K562 (cell line): Measurements from ENCODE around the gene DDAH2.
A peak's percentile ranks its signal among the peaks of the same experiment; 100 is the strongest.

Experiments
- CTCF ChIP-seq, 3 experiments: IDR thresholded peaks in 2 of 3; conservative IDR thresholded peaks in 1 of 3; 2 replicates each; pipeline ENCODE4 v1.5.1; 2011 to 2012; ENCODE audit warnings: low read length in 3 of 3, mild to moderate bottlenecking in 3 of 3, control low read depth in 2 of 3, improper control_type of control experiment in 1 of 3, inconsistent platforms in 1 of 3, low read depth in 1 of 3, mixed read lengths in 1 of 3, moderate library complexity in 1 of 3; ENCODE audit not compliant: insufficient read depth in 2 of 3
- FOXP1 ChIP-seq: sonication (generic); formaldehyde crosslinking; IDR thresholded peaks from 2 replicates; pipeline ENCODE4 v1.8.0; 2022; ENCODE audit warnings: mild to moderate bottlenecking, missing genetic modification reagents
- GATAD2A ChIP-seq: fragments of 450-650 bp; IDR thresholded peaks from 2 replicates; pipeline ENCODE4 v1.6.1; 2017
- GATAD2B ChIP-seq: fragments of 450-650 bp; IDR thresholded peaks from 2 replicates; pipeline ENCODE4 v1.6.1; 2017; ENCODE audit warnings: mild to moderate bottlenecking, borderline replicate concordance
- ZNF12 ChIP-seq: sonication (generic); formaldehyde crosslinking; IDR thresholded peaks from 2 replicates; pipeline ENCODE4 v1.4.0; 2020; ENCODE audit warnings: mild to moderate bottlenecking, missing genetic modification reagents
- ZNF695 ChIP-seq: fragments of 450-650 bp; formaldehyde crosslinking; IDR thresholded peaks from 2 replicates; pipeline ENCODE4 v1.4.0; 2020; ENCODE audit warnings: mild to moderate bottlenecking, moderate library complexity

- TF ChIP-seq GATAD2B (no peak), ZNF12 (CRISPR knock-in tag) (0 out of 2 replicates have a peak, but pooled peaks have one; percentile 20), CTCF (IDR thresholded peaks at IDR 0.05 in 2 of 3, conservative IDR thresholded peaks at IDR 0.05 in 1 of 3; ENCODE audit: insufficient read depth in 2 of 3, low read depth in 1 of 3, low read length in 3 of 3) (no peak), GATAD2A (no peak), ZNF695 (CRISPR knock-in tag) (no peak), FOXP1 (CRISPR knock-in tag) (no peak)
Observed at GRCh38 chr6:31768363-31769257, 39.5 kb upstream of the DDAH2 start.
